Stimulated activated naive CD8-positive, alpha-beta T cell treated with anti-CD3 and anti-CD28 coated beads, Interleukin-15, Interleukin-2, amounts not matched to agents 100 ng/mL and 50 ng/mL, for 24 hours (primary cell): ENCODE measurements around the gene HORMAD2.
"Not testable (repeated sequence)": the region's sequence is repeated elsewhere in the genome, so short reads cannot be mapped to it uniquely, and the experiment has no call there.

Experiments used
- H3K27ac Mint-ChIP-seq: one replicate; pipeline ENCODE4 v1.8.0; 2021; ENCODE audit warnings: mild to moderate bottlenecking, mixed read lengths
- H3K27me3 Mint-ChIP-seq: one replicate; pipeline ENCODE4 v1.8.0; 2021; ENCODE audit warnings: mixed read lengths
- H3K36me3 Mint-ChIP-seq: one replicate; pipeline ENCODE4 v1.8.0; 2021; ENCODE audit warnings: low read depth, mixed read lengths
- H3K4me1 Mint-ChIP-seq: one replicate; pipeline ENCODE4 v1.8.0; 2021; ENCODE audit warnings: low read depth, mixed read lengths
- H3K4me3 Mint-ChIP-seq: one replicate; pipeline ENCODE4 v1.8.0; 2021; ENCODE audit warnings: mild to moderate bottlenecking, mixed read lengths
- H3K9me3 Mint-ChIP-seq: one replicate; pipeline ENCODE4 v1.8.0; 2021; ENCODE audit warnings: mixed read lengths

HORMAD2 gene

GRCh38 chr22:30074994-30075393 lies 5.3 kb upstream of the HORMAD2 start:
- no peaks in the 10 kb centered on the region for H3K9me3 Mint-ChIP-seq
- no peaks in the 10 kb centered on the region for H3K36me3 Mint-ChIP-seq
- H3K27me3 Mint-ChIP-seq: peaks cover 28% of the 10 kb centered on the region
- no peak overlapping the region for H3K4me3 Mint-ChIP-seq
- no peak overlapping the region for H3K27ac Mint-ChIP-seq
- H3K4me1 Mint-ChIP-seq: peaks cover 11% of the 10 kb centered on the region

GRCh38 chr22:30077279-30077880 lies 2.9 kb upstream of the HORMAD2 start:
- no peak overlapping the region for H3K4me3 Mint-ChIP-seq

GRCh38 chr22:30078320-30079311 lies 1.6 kb upstream of the HORMAD2 start:
- H3K4me3 Mint-ChIP-seq: peak overlapping the region; percentile 21

More at GRCh38 chr22:30077279-30077880, 2.9 kb upstream of the HORMAD2 start:
- Mint-ChIP-seq H3K9me3 (no peaks in the 10 kb centered on the region), H3K27me3 (peaks cover 32% of the 10 kb centered on the region), H3K27ac (no peak overlapping the region), H3K4me1 (peaks cover 11% of the 10 kb centered on the region), H3K36me3 (no peaks in the 10 kb centered on the region)

GRCh38 chr22:30080805-30081204 lies 541 bp downstream of the HORMAD2 start:
- H3K4me3 Mint-ChIP-seq: no peak overlapping the region
- H3K27me3 Mint-ChIP-seq: peaks cover 12% of the 10 kb centered on the region
- no peaks in the 10 kb centered on the region for H3K36me3 Mint-ChIP-seq
- peaks cover 11% of the 10 kb centered on the region for H3K4me1 Mint-ChIP-seq
- no peaks in the 10 kb centered on the region for H3K9me3 Mint-ChIP-seq
- H3K27ac Mint-ChIP-seq: no peak overlapping the region

More at GRCh38 chr22:30078320-30079311, 1.6 kb upstream of the HORMAD2 start:
- Mint-ChIP-seq H3K4me1 (peaks cover 11% of the 10 kb centered on the region), H3K36me3 (no peaks in the 10 kb centered on the region), H3K27me3 (peaks cover 26% of the 10 kb centered on the region), H3K9me3 (no peaks in the 10 kb centered on the region), H3K27ac (no peak overlapping the region)

- no peak overlapping the region for H3K4me3 Mint-ChIP-seq
Measured at GRCh38 chr22:30086496-30086895, 6.2 kb downstream of the HORMAD2 start.

GRCh38 chr22:30087037-30087436 lies 6.8 kb downstream of the HORMAD2 start:
- H3K4me3 Mint-ChIP-seq, H3K27ac Mint-ChIP-seq, H3K27me3 Mint-ChIP-seq, H3K4me1 Mint-ChIP-seq, H3K9me3 Mint-ChIP-seq, H3K36me3 Mint-ChIP-seq: not testable (repeated sequence)

More at GRCh38 chr22:30086496-30086895, 6.2 kb downstream of the HORMAD2 start:
- Mint-ChIP-seq H3K27ac (no peak overlapping the region), H3K36me3 (no peaks in the 10 kb centered on the region), H3K27me3 (peaks cover 1% of the 10 kb centered on the region), H3K4me1 (peaks cover 6% of the 10 kb centered on the region), H3K9me3 (no peaks in the 10 kb centered on the region)

GRCh38 chr22:30087611-30088010 lies 7.3 kb downstream of the HORMAD2 start:
- Mint-ChIP-seq H3K27me3 (peaks cover 9% of the 10 kb centered on the region), H3K36me3 (no peaks in the 10 kb centered on the region), H3K27ac (no peak overlapping the region)

GRCh38 chr22:30088468-30088867 lies 8.2 kb downstream of the HORMAD2 start:
- no peak overlapping the region for H3K27ac Mint-ChIP-seq
- no peak overlapping the region for H3K4me3 Mint-ChIP-seq
- no peaks in the 10 kb centered on the region for H3K36me3 Mint-ChIP-seq
- peaks cover 14% of the 10 kb centered on the region for H3K27me3 Mint-ChIP-seq
- no peaks in the 10 kb centered on the region for H3K9me3 Mint-ChIP-seq
- H3K4me1 Mint-ChIP-seq: peaks cover 6% of the 10 kb centered on the region

More at GRCh38 chr22:30087611-30088010, 7.3 kb downstream of the HORMAD2 start:
- Mint-ChIP-seq H3K4me3 (no peak overlapping the region), H3K4me1 (peaks cover 6% of the 10 kb centered on the region), H3K9me3 (no peaks in the 10 kb centered on the region)

GRCh38 chr22:30089655-30089974 lies 9.4 kb downstream of the HORMAD2 start:
- Mint-ChIP-seq H3K27me3 (peaks cover 21% of the 10 kb centered on the region), H3K36me3 (no peaks in the 10 kb centered on the region), H3K4me3 (no peak overlapping the region)

GRCh38 chr22:30092686-30093085 lies 12.4 kb downstream of the HORMAD2 start:
- no peaks in the 10 kb centered on the region for H3K4me1 Mint-ChIP-seq
- H3K27ac Mint-ChIP-seq: no peak overlapping the region
- H3K4me3 Mint-ChIP-seq: no peak overlapping the region
- peaks cover 21% of the 10 kb centered on the region for H3K27me3 Mint-ChIP-seq
- peaks cover 6% of the 10 kb centered on the region for H3K9me3 Mint-ChIP-seq
- peaks cover 3% of the 10 kb centered on the region for H3K36me3 Mint-ChIP-seq

More at GRCh38 chr22:30089655-30089974, 9.4 kb downstream of the HORMAD2 start:
- H3K9me3 Mint-ChIP-seq: peaks cover 3% of the 10 kb centered on the region
- H3K27ac Mint-ChIP-seq: no peak overlapping the region
- H3K4me1 Mint-ChIP-seq: peaks cover 6% of the 10 kb centered on the region

- H3K4me3 Mint-ChIP-seq: no peak overlapping the region
- no peak overlapping the region for H3K27ac Mint-ChIP-seq
- H3K27me3 Mint-ChIP-seq: peaks cover 21% of the 10 kb centered on the region
- H3K4me1 Mint-ChIP-seq: no peaks in the 10 kb centered on the region
- peaks cover 3% of the 10 kb centered on the region for H3K36me3 Mint-ChIP-seq
- peaks cover 6% of the 10 kb centered on the region for H3K9me3 Mint-ChIP-seq
Measured at GRCh38 chr22:30094804-30095203, 14.5 kb downstream of the HORMAD2 start.

GRCh38 chr22:30097861-30098260 lies 17.6 kb downstream of the HORMAD2 start:
- H3K4me1 Mint-ChIP-seq: peaks cover 19% of the 10 kb centered on the region
- no peak overlapping the region for H3K27ac Mint-ChIP-seq
- H3K9me3 Mint-ChIP-seq: peaks cover 6% of the 10 kb centered on the region
- no peak overlapping the region for H3K4me3 Mint-ChIP-seq
- peaks cover 10% of the 10 kb centered on the region for H3K27me3 Mint-ChIP-seq
- H3K36me3 Mint-ChIP-seq: peaks cover 3% of the 10 kb centered on the region

- H3K9me3 Mint-ChIP-seq, H3K36me3 Mint-ChIP-seq, H3K27me3 Mint-ChIP-seq: not testable (repeated sequence)
- peak overlapping the region; percentile 74 for H3K27ac Mint-ChIP-seq
- peak overlapping the region; percentile 21 for H3K4me3 Mint-ChIP-seq
- peaks cover 44% of the 10 kb centered on the region for H3K4me1 Mint-ChIP-seq
Measured at GRCh38 chr22:30100770-30101169, 20.5 kb downstream of the HORMAD2 start.

- Mint-ChIP-seq H3K27ac (peak overlapping the region; percentile 90), H3K4me1 (peaks cover 45% of the 10 kb centered on the region)
Measured at GRCh38 chr22:30104501-30105156, 24.4 kb downstream of the HORMAD2 start.

GRCh38 chr22:30105483-30105882 lies 25.2 kb downstream of the HORMAD2 start:
- Mint-ChIP-seq H3K9me3 (no peaks in the 10 kb centered on the region), H3K27ac (peak overlapping the region; percentile 90), H3K4me3 (no peak overlapping the region), H3K4me1 (peaks cover 39% of the 10 kb centered on the region), H3K27me3 (no peaks in the 10 kb centered on the region), H3K36me3 (no peaks in the 10 kb centered on the region)

More at GRCh38 chr22:30104501-30105156, 24.4 kb downstream of the HORMAD2 start:
- H3K27me3 Mint-ChIP-seq: no peaks in the 10 kb centered on the region
- no peaks in the 10 kb centered on the region for H3K36me3 Mint-ChIP-seq
- no peaks in the 10 kb centered on the region for H3K9me3 Mint-ChIP-seq
- H3K4me3 Mint-ChIP-seq: peak overlapping the region; percentile 19
